Lower lobe of right lung (tissue), 2 donors: ENCODE results near the gene CIDEC. TPM values are rescaled to one million over a fixed set of nuclear protein-coding genes. Genes with fewer than 3 reads are reported as not detected.

Experiments used
- ATAC-seq, 2 donors: fragments of 200-7000 bp; cut with Tn5 transposase; one replicate each; pipeline ENCODE4 v1.9.1; 2020 to 2022; ENCODE audit warnings: mild to moderate bottlenecking in 2 of 2, moderate library complexity in 2 of 2
- DNase-seq: peaks from one replicate; pipeline ENCODE4 v3.0.0-alpha.2; 2020
- H3K27ac ChIP-seq: fragments of 200-600 bp; one replicate; pipeline ENCODE4 v1.8.0; 2022
- H3K27me3 ChIP-seq: fragments of 200-600 bp; one replicate; pipeline ENCODE4 v1.8.0; 2022; ENCODE audit warnings: low read depth
- H3K36me3 ChIP-seq: fragments of 200-600 bp; one replicate; pipeline ENCODE4 v1.8.0; 2022; ENCODE audit warnings: mild to moderate bottlenecking
- H3K4me1 ChIP-seq: fragments of 200-600 bp; one replicate; pipeline ENCODE4 v1.8.0; 2022
- H3K4me3 ChIP-seq: fragments of 200-600 bp; one replicate; pipeline ENCODE4 v1.8.0; 2022; ENCODE audit warnings: mild to moderate bottlenecking
- H3K9me3 ChIP-seq: fragments of 200-600 bp; one replicate; pipeline ENCODE4 v1.8.0; 2022
- intact Hi-C: fragments of 100-400 bp; cut with DNase I; formaldehyde crosslinking; loops from one replicate; pipeline ENCODE4 v1.11.0; 2022
- total RNA-seq: library from RNA; stranded (reverse); fragmentation: NEBNext Ultra II Directional; extraction: Animal tissue kit (Norgen Biotek cat#: 25700); gene quantifications from one replicate; pipeline ENCODE4 v1.2.1, GENCODE V29; 2021
- TF ChIP-seq, protein P1 (sequence below): fragments of 200-600 bp; IDR thresholded peaks from one replicate; pipeline ENCODE4 v1.8.0; 2022; ENCODE audit warnings: antibody characterized with exemption, mild to moderate bottlenecking
- donor health status: DM: no; HTN: yes; CAD: no; lungs with severe emphysema.

The CIDEC gene
- total RNA-seq, 1 donor from 2014 or later: not detected

DNA sequence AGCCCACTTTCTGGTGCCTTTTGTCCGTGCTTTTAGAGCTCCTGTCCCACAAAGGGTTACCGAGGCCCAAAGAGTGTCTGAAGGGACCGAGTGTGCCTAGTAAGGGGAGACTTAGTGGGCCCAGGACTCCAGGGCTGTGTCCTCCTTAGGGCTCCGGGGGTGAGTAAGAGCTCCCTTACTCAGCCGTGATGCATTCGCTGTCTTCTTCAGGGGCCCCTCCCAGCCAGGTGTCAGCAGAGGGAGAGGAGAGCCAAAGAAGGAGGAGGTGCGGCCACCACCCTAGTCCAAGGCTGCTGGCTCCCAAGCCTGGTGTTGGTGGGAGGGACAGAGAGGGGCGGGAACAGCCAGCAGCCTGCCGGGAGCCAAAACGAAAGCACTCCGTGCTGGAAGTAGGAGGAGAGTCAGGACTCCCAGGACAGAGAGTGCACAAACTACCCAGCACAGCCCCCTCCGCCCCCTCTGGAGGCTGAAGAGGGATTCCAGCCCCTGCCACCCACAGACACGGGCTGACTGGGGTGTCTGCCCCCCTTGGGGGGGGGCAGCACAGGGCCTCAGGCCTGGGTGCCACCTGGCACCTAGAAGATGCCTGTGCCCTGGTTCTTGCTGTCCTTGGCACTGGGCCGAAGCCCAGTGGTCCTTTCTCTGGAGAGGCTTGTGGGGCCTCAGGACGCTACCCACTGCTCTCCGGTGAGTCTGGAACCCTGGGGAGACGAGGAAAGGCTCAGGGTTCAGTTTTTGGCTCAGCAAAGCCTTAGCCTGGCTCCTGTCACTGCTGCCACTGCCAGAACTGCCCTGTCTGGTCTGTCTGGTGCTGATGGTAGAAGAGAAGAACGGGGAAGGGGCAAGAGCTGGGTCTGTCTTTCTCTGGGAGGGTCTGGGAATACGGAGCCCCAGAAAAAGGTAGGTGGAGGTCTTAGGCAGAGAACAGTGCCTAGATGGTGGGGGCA is 37.0 kb upstream of the CIDEC start, which contains the start of gene IL17RC:
Gene IL17RC (plus strand): TSS at position 365 of the 947 bp plus-strand sequence. CDS start 218 bp downstream, at position 583.
- Histone ChIP-seq H3K27ac (peak within 1 kb of the TSS; percentile 90), H3K27me3 (no peaks in the 10 kb centered on the region), H3K36me3 (peaks cover 6% of the 10 kb centered on the region), H3K4me3 (peak within 1 kb of the TSS; percentile 68), H3K4me1 (peaks cover 39% of the 10 kb centered on the region), H3K9me3 (no peaks in the 10 kb centered on the region)
- intact Hi-C loops: no loop called here
- peak; percentile 91 to 92 for ATAC-seq
- TF ChIP-seq, protein P1, sequence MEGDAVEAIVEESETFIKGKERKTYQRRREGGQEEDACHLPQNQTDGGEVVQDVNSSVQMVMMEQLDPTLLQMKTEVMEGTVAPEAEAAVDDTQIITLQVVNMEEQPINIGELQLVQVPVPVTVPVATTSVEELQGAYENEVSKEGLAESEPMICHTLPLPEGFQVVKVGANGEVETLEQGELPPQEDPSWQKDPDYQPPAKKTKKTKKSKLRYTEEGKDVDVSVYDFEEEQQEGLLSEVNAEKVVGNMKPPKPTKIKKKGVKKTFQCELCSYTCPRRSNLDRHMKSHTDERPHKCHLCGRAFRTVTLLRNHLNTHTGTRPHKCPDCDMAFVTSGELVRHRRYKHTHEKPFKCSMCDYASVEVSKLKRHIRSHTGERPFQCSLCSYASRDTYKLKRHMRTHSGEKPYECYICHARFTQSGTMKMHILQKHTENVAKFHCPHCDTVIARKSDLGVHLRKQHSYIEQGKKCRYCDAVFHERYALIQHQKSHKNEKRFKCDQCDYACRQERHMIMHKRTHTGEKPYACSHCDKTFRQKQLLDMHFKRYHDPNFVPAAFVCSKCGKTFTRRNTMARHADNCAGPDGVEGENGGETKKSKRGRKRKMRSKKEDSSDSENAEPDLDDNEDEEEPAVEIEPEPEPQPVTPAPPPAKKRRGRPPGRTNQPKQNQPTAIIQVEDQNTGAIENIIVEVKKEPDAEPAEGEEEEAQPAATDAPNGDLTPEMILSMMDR: no peak
- peak; percentile 90 for DNase-seq

DNA sequence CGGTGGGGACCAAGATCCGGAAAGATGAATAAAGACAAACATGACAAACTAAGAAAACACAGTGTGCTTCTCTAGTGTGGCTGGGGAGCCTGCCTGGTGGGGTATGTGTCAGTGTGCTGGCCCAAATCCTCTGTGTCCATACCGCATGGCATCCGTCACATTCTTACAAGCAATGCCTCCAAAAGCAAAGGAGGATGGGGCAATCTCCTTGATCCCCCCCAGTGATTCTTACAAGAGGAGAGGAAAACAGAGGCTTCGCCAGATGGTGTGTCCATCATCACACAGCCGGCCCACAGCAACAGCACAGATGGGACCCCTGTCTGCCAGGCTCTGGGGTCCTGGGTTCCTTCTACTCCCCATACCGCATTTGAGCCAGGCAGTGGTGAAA is 36.3 kb upstream of the CIDEC start:
- intact Hi-C loops: no loop called here
- ATAC-seq (peak in 1 of 2 donors; percentile 1), DNase-seq (no peak)
- peak overlapping the region; percentile 90 for H3K27ac ChIP-seq
- no peaks in the 10 kb centered on the region for H3K9me3 ChIP-seq
- H3K36me3 ChIP-seq: peaks cover 6% of the 10 kb centered on the region
- TF ChIP-seq, protein P1: no peak
- H3K4me3 ChIP-seq: peak overlapping the region; percentile 68
- no peaks in the 10 kb centered on the region for H3K27me3 ChIP-seq
- H3K4me1 ChIP-seq: peaks cover 43% of the 10 kb centered on the region

GRCh38 chr3:9915254-9916141 is 35.4 kb upstream of the CIDEC start:
- intact Hi-C loops: no loop called here
- peaks cover 43% of the 10 kb centered on the region for H3K4me1 ChIP-seq
- ATAC-seq: peak; percentile 78
- no peaks in the 10 kb centered on the region for H3K27me3 ChIP-seq
- peak overlapping the region; percentile 90 for H3K27ac ChIP-seq
- TF ChIP-seq, protein P1: peak; percentile 38
- DNase-seq: peak; percentile 86
- peak overlapping the region; percentile 68 for H3K4me3 ChIP-seq
- H3K36me3 ChIP-seq: peaks cover 3% of the 10 kb centered on the region
- no peaks in the 10 kb centered on the region for H3K9me3 ChIP-seq

- no peaks in the 10 kb centered on the region for H3K36me3 ChIP-seq
- H3K4me3 ChIP-seq: peak overlapping the region; percentile 68
- intact Hi-C loops: no loop called here
- DNase-seq (no peak), ATAC-seq (no peak)
- TF ChIP-seq, protein P1: no peak
- H3K9me3 ChIP-seq: no peaks in the 10 kb centered on the region
- peak overlapping the region; percentile 90 for H3K27ac ChIP-seq
- H3K4me1 ChIP-seq: peaks cover 43% of the 10 kb centered on the region
- no peaks in the 10 kb centered on the region for H3K27me3 ChIP-seq
These were observed 34.7 kb upstream of the CIDEC start for GRCh38 chr3:9914559-9915253.

GRCh38 chr3:9914011-9914410 is 34.0 kb upstream of the CIDEC start:
- H3K27ac ChIP-seq: peak overlapping the region; percentile 90
- H3K9me3 ChIP-seq: no peaks in the 10 kb centered on the region
- no peaks in the 10 kb centered on the region for H3K36me3 ChIP-seq
- H3K4me3 ChIP-seq: no peak overlapping the region
- peaks cover 47% of the 10 kb centered on the region for H3K4me1 ChIP-seq
- ATAC-seq (no peak), DNase-seq (no peak)
- TF ChIP-seq, protein P1: no peak
- H3K27me3 ChIP-seq: no peaks in the 10 kb centered on the region
- intact Hi-C loops: no loop called here
